AG10803 (cell line): Measurements from ENCODE around the gene GSE1.

ENCODE experiments used
- DNase-seq: peaks from one replicate; pipeline ENCODE4 v3.0.0; 2010; ENCODE audit warnings: low read depth
- H3K4me3 ChIP-seq: 2 replicates; pipeline ENCODE4 v1.5.1; 2011; ENCODE audit warnings: mild to moderate bottlenecking, low read length, control low read depth
- TF ChIP-seq, protein P1 (sequence below): conservative IDR thresholded peaks from 2 replicates; pipeline ENCODE4 v1.5.1; 2011; ENCODE audit warnings: mild to moderate bottlenecking, low read length, control low read depth, inconsistent platforms

GSE1 gene

DNA sequence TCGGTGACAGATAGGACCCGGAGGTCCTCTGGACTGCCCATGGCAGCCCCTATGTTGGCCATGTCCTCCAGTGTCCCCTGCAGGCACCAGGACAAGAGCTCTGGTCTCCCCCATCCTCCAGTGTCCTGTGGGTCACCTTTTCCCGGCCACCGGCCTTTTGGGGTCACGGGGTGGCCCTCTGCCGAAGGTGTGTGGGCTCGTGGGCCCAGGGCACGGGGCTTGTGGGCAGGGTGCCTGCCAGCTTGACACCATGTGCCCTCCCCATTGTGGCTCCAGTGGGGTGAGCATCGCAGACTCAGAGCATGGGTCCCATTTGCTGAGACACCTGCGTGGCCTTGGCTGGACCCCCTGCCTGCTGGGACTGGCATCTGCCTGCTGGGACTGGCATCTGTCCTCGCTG, 18.1 kb downstream of the GSE1 start:
- no peak for DNase-seq
- H3K4me3 ChIP-seq = no peak overlapping the region
- TF ChIP-seq, protein P1, sequence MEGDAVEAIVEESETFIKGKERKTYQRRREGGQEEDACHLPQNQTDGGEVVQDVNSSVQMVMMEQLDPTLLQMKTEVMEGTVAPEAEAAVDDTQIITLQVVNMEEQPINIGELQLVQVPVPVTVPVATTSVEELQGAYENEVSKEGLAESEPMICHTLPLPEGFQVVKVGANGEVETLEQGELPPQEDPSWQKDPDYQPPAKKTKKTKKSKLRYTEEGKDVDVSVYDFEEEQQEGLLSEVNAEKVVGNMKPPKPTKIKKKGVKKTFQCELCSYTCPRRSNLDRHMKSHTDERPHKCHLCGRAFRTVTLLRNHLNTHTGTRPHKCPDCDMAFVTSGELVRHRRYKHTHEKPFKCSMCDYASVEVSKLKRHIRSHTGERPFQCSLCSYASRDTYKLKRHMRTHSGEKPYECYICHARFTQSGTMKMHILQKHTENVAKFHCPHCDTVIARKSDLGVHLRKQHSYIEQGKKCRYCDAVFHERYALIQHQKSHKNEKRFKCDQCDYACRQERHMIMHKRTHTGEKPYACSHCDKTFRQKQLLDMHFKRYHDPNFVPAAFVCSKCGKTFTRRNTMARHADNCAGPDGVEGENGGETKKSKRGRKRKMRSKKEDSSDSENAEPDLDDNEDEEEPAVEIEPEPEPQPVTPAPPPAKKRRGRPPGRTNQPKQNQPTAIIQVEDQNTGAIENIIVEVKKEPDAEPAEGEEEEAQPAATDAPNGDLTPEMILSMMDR = no peak

DNA sequence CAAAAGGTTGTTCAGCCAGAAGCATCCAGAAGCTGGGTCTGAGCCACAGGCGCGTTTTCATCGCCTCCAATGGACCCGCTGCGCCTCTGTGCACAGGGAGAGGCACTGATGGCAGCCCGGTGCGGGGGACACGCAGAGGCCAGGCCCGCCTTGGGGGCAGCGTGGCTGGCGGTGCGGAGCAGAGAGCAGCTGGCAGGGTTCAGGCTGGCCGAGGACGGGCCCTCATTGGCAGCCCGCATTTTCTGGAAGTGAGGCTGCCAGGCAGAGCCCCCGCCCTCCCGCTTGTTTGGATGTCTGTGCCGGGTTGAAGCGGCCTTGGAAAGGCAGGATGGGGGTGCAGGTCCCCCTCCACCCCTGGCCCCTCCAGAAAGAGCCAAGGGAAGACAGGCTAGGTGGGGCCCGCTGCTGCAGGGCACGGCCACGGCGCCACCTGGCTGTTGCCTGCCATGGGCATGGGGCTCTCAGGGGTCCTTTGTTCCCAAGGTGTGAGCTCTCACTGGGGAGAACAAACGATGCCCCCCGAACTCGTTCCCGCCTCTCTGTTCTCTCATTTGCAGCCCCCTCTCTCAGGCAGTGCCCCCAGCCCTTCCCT, 18.8 kb downstream of the GSE1 start:
- no peak for DNase-seq
- H3K4me3 ChIP-seq = no peak overlapping the region
- TF ChIP-seq, protein P1 = no peak

DNA sequence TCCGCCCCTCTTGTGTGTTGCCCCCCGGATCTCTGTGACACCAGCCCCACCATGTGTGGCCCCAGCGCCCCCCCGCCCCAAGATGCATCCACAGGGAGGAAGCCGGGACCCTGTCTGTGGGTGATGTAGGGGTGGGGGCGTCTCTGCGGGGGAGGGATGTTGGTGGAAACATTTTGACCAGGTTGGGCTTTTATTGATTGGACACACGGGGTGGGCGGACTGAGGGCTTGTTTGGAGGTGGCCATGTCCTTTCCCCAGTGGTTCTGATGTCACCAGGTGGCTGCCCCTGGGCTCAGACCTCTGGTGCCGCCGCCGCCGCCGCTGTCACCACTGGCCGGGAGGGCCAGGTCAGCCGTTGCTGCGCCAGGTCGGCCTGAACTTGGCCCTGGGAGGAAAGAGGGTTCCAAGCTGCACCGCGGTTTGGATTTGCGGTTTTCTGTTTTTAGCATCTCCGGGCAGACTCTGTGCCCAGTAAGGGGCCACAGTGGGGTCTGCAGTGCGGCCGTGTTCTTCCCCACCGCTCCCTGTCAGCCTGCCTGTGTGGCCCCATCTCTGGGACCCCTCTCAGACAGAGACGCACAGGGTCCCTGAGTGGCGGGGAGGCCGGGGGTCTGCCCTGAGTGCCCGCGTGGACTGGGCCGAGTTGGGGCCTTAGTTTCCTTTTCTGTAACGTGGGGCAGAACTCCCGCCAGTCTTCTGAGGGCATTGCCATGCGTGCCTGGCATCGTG, 19.8 kb downstream of the GSE1 start:
- no peak overlapping the region for H3K4me3 ChIP-seq
- no peak for DNase-seq
- TF ChIP-seq, protein P1 = no peak

DNA sequence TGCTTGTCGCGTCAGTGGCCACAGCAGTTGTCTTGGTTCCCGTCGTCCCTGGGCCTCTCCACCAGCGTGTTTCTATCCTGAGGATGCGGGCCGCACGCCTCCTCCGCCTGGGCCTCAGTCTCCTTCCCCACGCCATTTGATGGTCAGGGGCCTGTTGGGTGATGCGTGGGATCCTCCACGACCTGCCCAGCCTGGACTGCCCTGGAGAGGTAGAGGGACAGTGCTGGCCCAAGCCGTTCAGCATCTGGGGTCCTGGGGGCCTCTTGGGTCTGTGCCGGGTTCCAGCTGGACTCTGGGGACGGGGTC, 20.3 kb downstream of the GSE1 start:
- H3K4me3 ChIP-seq = no peak overlapping the region
- no peak for DNase-seq
- TF ChIP-seq, protein P1 = no peak

DNA sequence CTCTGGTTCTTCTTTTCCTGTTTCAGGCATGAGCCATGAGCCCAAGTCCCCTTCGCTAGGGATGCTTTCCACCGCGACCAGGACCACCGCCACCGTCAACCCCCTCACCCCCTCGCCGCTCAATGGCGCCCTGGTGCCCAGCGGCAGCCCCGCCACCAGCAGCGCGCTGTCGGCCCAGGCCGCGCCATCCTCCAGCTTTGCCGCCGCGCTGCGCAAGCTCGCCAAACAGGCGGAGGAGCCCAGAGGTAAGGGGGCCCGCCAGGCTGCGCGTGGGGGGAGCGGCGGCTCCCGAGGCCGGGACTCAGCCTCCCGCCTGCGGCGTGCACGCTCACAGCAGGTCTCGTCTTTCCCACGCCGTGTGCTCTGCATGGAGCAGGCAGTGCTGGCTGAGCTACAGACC, 20.8 kb downstream of the GSE1 start:
- H3K4me3 ChIP-seq = no peak overlapping the region
- TF ChIP-seq, protein P1 = no peak
- no peak for DNase-seq

DNA sequence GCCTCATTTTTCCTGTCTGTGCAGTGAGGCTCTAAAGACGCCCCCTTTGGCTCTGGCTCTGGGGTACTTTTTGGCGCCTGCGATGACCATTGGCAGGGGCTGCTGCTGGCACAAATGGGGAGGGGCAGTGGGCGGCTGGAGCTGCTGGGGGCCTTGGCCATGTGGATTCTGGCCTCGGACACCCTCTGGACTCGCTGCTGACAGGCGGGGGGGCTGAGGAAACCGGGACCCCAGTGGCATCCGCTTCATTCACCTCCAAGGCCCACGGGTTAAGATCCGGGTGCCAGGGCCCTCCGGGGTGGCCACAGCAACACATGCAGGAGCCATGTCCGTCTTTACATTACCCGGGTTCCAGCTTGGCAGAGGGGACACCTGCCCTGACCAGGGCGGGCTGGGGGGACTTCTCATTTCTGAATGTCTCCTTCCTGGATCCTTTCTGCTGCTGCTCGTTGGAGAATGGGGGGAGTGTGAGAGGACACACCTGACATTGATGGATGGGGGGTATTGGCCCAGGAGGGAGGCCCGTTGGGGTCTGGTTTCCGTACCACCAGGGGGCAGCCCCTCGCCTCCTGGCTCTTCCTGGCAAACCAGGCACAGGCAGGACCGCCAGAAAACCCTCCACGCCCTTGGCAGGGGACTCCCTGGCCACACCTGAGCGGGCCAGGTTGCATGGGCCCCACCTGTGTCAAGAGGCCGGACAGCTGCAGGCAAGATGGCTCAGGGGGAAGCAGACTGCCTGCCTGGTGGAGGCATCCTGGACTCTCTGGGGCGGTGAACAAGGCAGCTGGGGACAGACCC, 21.8 kb downstream of the GSE1 start:
- DNase-seq = no peak
- no peak overlapping the region for H3K4me3 ChIP-seq
- TF ChIP-seq, protein P1 = no peak
